Measurements from ENCODE around the gene RPS19. TPM values are rescaled to one million over a fixed set of nuclear protein-coding genes. Genes with fewer than 3 reads are reported as not detected.
A peak's percentile ranks its signal among the peaks of the same experiment; 100 is the strongest.

RPS19 gene
- total and polyA plus RNA-seq, 10 of the 15 experiments (the other 5 are each of a cell fraction or from before 2014, with no cell fraction given), result 2,615 to 5,578 (median 4,127) TPM

- peak; percentile 44; the same call in 1 of the 2 replicates for TF ChIP-seq ZBED1 (IDR thresholded peaks at IDR 0.05; ENCODE audit: borderline replicate concordance)
- TF ChIP-seq ETV6 (conservative IDR thresholded peaks at IDR 0.05 in 1 of 2, IDR thresholded peaks at IDR 0.05 in 1 of 2; ENCODE audit: borderline replicate concordance in 1 of 2, low read depth in 1 of 2), result peak in 1 of 2 experiments; percentile 91; a peak in 2 of 4 replicates
- no peak for TF ChIP-seq ATF3 (IDR thresholded peaks at IDR 0.05; ENCODE audit: borderline replicate concordance, extremely low read depth, low read depth, low read length)
- TF ChIP-seq PKNOX1 (IDR thresholded peaks at IDR 0.05), result no peak; the same call in 1 of the 2 replicates
- peak; percentile 96 for TF ChIP-seq CBFB (IDR thresholded peaks at IDR 0.05; ENCODE audit: low read depth)
- TF ChIP-seq POU2F2 (IDR thresholded peaks at IDR 0.05; ENCODE audit: borderline replicate concordance, low read depth, low read length), result peak; percentile 72; the same call in 2 of the 3 replicates
- no peak for TF ChIP-seq IRF3 (IDR thresholded peaks at IDR 0.05)
- TF ChIP-seq RELA (IDR thresholded peaks at IDR 0.05; ENCODE audit: borderline replicate concordance, partially characterized antibody), result no peak
- no peak for TF ChIP-seq E4F1 (IDR thresholded peaks at IDR 0.05; ENCODE audit: borderline replicate concordance, partially characterized antibody)
- 0 out of 2 replicates have a peak, but pooled peaks have one; percentile 20 for TF ChIP-seq NKRF (conservative IDR thresholded peaks at IDR 0.05)
- no peak for TF ChIP-seq NRF1 (conservative IDR thresholded peaks at IDR 0.05; ENCODE audit: low read depth, low read length)
- TF ChIP-seq CEBPZ (IDR thresholded peaks at IDR 0.05; ENCODE audit: low read depth, low read length), result no peak
- peak; percentile 64 for TF ChIP-seq CREB1 (IDR thresholded peaks at IDR 0.05; ENCODE audit: low read depth)
- no peak for TF ChIP-seq KDM1A (IDR thresholded peaks at IDR 0.05; ENCODE audit: borderline replicate concordance)
- TF ChIP-seq MEF2A (IDR thresholded peaks at IDR 0.05; ENCODE audit: insufficient read depth, low read depth, low read length), result peak; percentile 49; the same call in 1 of the 2 replicates
- TF ChIP-seq MEF2B (IDR thresholded peaks at IDR 0.05; ENCODE audit: partially characterized antibody, poor library complexity, severe bottlenecking), result peak; percentile 100
Measured at GRCh38 chr19:41876847-41877832, 17.1 kb downstream of the RPS19 start, which contains the start of gene CD79A (continued).

Measured in GM12878 (cell line).